SK-N-SH (cell line): ENCODE results near the gene GARS1.

Experiments
- CTCF ChIP-seq: fragments of 200-600 bp; sonication (generic); IDR thresholded peaks from 2 replicates; pipeline ENCODE4 v1.6.1; 2017; ENCODE audit warnings: antibody characterized with exemption, mild to moderate bottlenecking, moderate library complexity
- EZH2phosphoT487 ChIP-seq: fragments of 200-600 bp; sonication (generic); IDR thresholded peaks from 2 replicates; pipeline ENCODE4 v1.6.1; 2017; ENCODE audit warnings: low read depth, mixed run types, mild to moderate bottlenecking, antibody characterized with exemption, moderate library complexity, borderline replicate concordance
- FOXJ3 ChIP-seq: sonication (generic); formaldehyde crosslinking; IDR thresholded peaks from 2 replicates; pipeline ENCODE4 v1.5.1; 2020; ENCODE audit warnings: mild to moderate bottlenecking, missing genetic modification reagents
- NFIC ChIP-seq: IDR thresholded peaks from 2 replicates; pipeline ENCODE4 v1.4.0; 2012; ENCODE audit warnings: borderline replicate concordance
- RAD21 ChIP-seq: IDR thresholded peaks from 2 replicates; pipeline ENCODE4 v1.6.1; 2012; ENCODE audit warnings: mild to moderate bottlenecking, low read length
- RFX5 ChIP-seq: IDR thresholded peaks from 2 replicates; pipeline ENCODE4 v1.6.1; 2012; ENCODE audit warnings: mild to moderate bottlenecking, improper control_type of control experiment, low read length
- TCF12 ChIP-seq: IDR thresholded peaks from 2 replicates; pipeline ENCODE4 v1.4.0; 2012

- TF ChIP-seq TCF12, result no peak
- no peak for TF ChIP-seq CTCF
- no peak for TF ChIP-seq FOXJ3
- no peak for TF ChIP-seq RAD21
- no peak for TF ChIP-seq EZH2phosphoT487
- no peak for TF ChIP-seq NFIC
- no peak for TF ChIP-seq RFX5
Measured at GRCh38 chr7:30584965-30585364, 9.7 kb upstream of the GARS1 start.
